Esophagus muscularis mucosa (tissue), 3 donors: ENCODE results near the gene MVB12B.

Source experiments
- POLR2A ChIP-seq: fragments of 450-650 bp; IDR thresholded peaks from one replicate; pipeline ENCODE4 v1.6.1; 2017; ENCODE audit warnings: antibody characterized with exemption, moderate library complexity, mild to moderate bottlenecking, low read depth
- POLR2AphosphoS5 ChIP-seq, 2 donors: sonication (generic); formaldehyde crosslinking; IDR thresholded peaks; one replicate each; pipeline ENCODE4 v1.6.1; 2017; ENCODE audit warnings: antibody characterized with exemption in 2 of 2
- TF ChIP-seq, protein P1 (sequence below), 3 experiments: fragments of 200-600 bp in 2 of 3; fragments of 450-650 bp in 1 of 3; sonication (generic) in 2 of 3; IDR thresholded peaks; one replicate each; pipeline ENCODE4 v1.5.1; 2017 to 2019; ENCODE audit warnings: antibody characterized with exemption in 3 of 3, mild to moderate bottlenecking in 2 of 3, moderate library complexity in 1 of 3

DNA sequence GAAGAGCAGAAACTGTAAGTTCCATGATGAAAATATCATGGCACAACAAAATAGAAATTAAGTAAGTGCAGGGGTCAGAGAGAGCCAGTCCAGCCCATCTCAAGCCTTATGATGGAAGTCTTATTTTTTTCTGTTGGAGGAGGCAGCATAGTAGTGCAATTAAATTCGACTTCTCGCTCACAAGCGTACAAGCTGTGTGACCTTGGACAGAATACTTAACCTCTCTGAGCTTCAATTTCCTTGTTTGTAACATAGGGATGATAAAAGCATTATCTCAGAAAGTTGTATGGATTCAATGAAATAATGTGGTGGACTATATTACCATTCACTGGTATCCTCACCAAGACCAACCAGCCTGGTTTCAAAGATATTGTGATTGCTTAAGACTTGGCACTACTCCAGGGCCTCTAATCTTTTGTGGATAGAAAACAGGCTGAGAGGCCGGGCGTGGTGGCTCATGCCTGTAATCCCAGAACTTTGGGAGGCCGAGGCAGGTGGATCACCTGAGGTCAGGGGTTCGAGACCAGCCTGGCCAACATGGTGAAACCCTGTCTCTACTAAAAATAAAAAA is 26.8 kb upstream of the MVB12B start:
- TF ChIP-seq, protein P1, sequence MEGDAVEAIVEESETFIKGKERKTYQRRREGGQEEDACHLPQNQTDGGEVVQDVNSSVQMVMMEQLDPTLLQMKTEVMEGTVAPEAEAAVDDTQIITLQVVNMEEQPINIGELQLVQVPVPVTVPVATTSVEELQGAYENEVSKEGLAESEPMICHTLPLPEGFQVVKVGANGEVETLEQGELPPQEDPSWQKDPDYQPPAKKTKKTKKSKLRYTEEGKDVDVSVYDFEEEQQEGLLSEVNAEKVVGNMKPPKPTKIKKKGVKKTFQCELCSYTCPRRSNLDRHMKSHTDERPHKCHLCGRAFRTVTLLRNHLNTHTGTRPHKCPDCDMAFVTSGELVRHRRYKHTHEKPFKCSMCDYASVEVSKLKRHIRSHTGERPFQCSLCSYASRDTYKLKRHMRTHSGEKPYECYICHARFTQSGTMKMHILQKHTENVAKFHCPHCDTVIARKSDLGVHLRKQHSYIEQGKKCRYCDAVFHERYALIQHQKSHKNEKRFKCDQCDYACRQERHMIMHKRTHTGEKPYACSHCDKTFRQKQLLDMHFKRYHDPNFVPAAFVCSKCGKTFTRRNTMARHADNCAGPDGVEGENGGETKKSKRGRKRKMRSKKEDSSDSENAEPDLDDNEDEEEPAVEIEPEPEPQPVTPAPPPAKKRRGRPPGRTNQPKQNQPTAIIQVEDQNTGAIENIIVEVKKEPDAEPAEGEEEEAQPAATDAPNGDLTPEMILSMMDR (IDR thresholded peaks at IDR 0.05): no peak
- TF ChIP-seq POLR2A (no peak), POLR2AphosphoS5 (IDR thresholded peaks at IDR 0.05) (no peak)
